Loucy (cell line): ENCODE data around the gene GMEB2.
"Not testable (repeated sequence)": the region's sequence is repeated elsewhere in the genome, so short reads cannot be mapped to it uniquely, and the experiment has no call there.

Source experiments
- CTCF ChIP-seq: fragments of 200-600 bp; sonication (generic); conservative IDR thresholded peaks from 2 replicates; pipeline ENCODE4 v1.5.1; 2014; ENCODE audit warnings: mild to moderate bottlenecking, antibody characterized with exemption, low read length
- EZH2phosphoT487 ChIP-seq: fragments of 200-600 bp; IDR thresholded peaks from 2 replicates; pipeline ENCODE4 v1.6.1; 2018; ENCODE audit warnings: antibody characterized with exemption, mild to moderate bottlenecking, moderate library complexity, borderline replicate concordance

DNA sequence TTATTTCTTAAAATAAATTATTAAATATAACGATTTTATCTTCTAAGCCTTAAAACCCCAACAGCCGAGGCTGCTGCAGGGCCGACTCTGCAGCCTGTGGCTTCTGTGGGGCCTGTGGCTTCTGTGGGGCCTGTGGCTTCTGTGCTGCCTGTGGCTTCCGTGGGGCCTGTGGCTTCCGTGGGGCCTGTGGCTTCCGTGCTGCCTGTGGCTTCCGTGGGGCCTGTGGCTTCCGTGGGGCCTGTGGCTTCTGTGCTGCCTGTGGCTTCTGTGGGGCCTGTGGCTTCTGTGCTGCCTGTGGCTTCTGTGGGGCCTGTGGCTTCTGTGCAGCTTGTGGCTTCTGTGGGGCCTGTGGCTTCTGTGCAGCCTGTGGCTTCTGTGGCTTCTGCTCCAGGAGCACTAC is 25.2 kb downstream of the GMEB2 start:
- TF ChIP-seq CTCF, EZH2phosphoT487: not testable (repeated sequence)
